Natural killer cell (primary cell): ENCODE data around the gene SLC22A4. TPM values are rescaled to one million over a fixed set of nuclear protein-coding genes. Genes with fewer than 3 reads are reported as not detected.

Experiments
- ATAC-seq, 3 donors: fragments of 150-1000 bp in 2 of 3; fragments of 200-7000 bp in 1 of 3; cut with Tn5 transposase; 1 replicate in 1 of 3; 2 replicates in 2 of 3; pipeline ENCODE4 v1.10.0; 2021; ENCODE audit warnings: mild to moderate bottlenecking in 2 of 3, moderate library complexity in 2 of 3
- DNase-seq, 2 donors: peaks; one replicate each; pipeline versions ENCODE4 v3.0.0 to v3.0.0-alpha.2; 2013 to 2021; ENCODE audit warnings: mixed read lengths in 1 of 2
- H3K27ac ChIP-seq: one replicate; pipeline ENCODE4 v1.5.1; 2013; ENCODE audit warnings: mild to moderate bottlenecking, low read length
- H3K27me3 ChIP-seq: one replicate; pipeline ENCODE4 v1.6.1; 2013; ENCODE audit warnings: low read length; ENCODE audit not compliant: control insufficient read depth, insufficient read depth
- H3K36me3 ChIP-seq: one replicate; pipeline ENCODE4 v1.6.1; 2013; ENCODE audit warnings: low read length; ENCODE audit not compliant: control insufficient read depth, insufficient read depth
- H3K4me1 ChIP-seq: one replicate; pipeline ENCODE4 v1.6.1; 2013; ENCODE audit warnings: low read length; ENCODE audit not compliant: control insufficient read depth, insufficient read depth
- H3K4me3 ChIP-seq: one replicate; pipeline ENCODE4 v1.5.1; 2013; ENCODE audit warnings: low read length
- H3K9me3 ChIP-seq: one replicate; pipeline ENCODE4 v1.6.1; 2013; ENCODE audit warnings: low read length; ENCODE audit not compliant: control insufficient read depth, insufficient read depth
- H3K27ac Mint-ChIP-seq, 2 donors: one replicate each; pipeline ENCODE4 v1.8.0; 2022; ENCODE audit warnings: mild to moderate bottlenecking in 2 of 2, mixed read lengths in 2 of 2, moderate library complexity in 1 of 2
- H3K27me3 Mint-ChIP-seq, 2 donors: one replicate each; pipeline ENCODE4 v1.8.0; 2022; ENCODE audit warnings: low read depth in 2 of 2, mixed read lengths in 2 of 2
- H3K36me3 Mint-ChIP-seq: one replicate; pipeline ENCODE4 v1.8.0; 2022; ENCODE audit warnings: mixed read lengths
- H3K4me1 Mint-ChIP-seq, 2 donors: one replicate each; pipeline ENCODE4 v1.8.0; 2022; ENCODE audit warnings: mixed read lengths in 2 of 2
- H3K4me3 Mint-ChIP-seq: one replicate; pipeline ENCODE4 v1.8.0; 2022; ENCODE audit warnings: mild to moderate bottlenecking, moderate library complexity, mixed read lengths
- H3K9me3 Mint-ChIP-seq, 2 donors: one replicate each; pipeline ENCODE4 v1.8.0; 2022; ENCODE audit warnings: mixed read lengths in 2 of 2
- WGBS: methylation state at CpG from one replicate; pipeline ENCODE4 v1.1.7; 2013; ENCODE audit warnings: missing lambda C conversion rate; ENCODE audit not compliant: insufficient coverage; 5-methylcytosine and 5-hydroxymethylcytosine counted together
- intact Hi-C: fragments of 100-400 bp; cut with micrococcal nuclease; formaldehyde crosslinking; loops from one replicate; pipeline ENCODE4 v1.14.2; 2022
- total RNA-seq, 4 donors: library from RNA; stranded (reverse); fragments of 120-200 nt in 1 of 4; gene quantifications; one replicate each; pipeline versions ENCODE4 v1.2.3 to v1.2.4, GENCODE V29; 2013 to 2022
- TF ChIP-seq, protein P1 (sequence below): fragments of 200-600 bp; IDR thresholded peaks from one replicate; pipeline ENCODE4 v1.8.0; 2022; ENCODE audit warnings: antibody characterized with exemption

Gene SLC22A4
- 1 to 10 TPM in 1 of 3 donors, under 1 TPM in 2; 0.14 to 2.3 (median 0.27) TPM for total RNA-seq
- 0.23 TPM for total RNA-seq (2013)

DNA sequence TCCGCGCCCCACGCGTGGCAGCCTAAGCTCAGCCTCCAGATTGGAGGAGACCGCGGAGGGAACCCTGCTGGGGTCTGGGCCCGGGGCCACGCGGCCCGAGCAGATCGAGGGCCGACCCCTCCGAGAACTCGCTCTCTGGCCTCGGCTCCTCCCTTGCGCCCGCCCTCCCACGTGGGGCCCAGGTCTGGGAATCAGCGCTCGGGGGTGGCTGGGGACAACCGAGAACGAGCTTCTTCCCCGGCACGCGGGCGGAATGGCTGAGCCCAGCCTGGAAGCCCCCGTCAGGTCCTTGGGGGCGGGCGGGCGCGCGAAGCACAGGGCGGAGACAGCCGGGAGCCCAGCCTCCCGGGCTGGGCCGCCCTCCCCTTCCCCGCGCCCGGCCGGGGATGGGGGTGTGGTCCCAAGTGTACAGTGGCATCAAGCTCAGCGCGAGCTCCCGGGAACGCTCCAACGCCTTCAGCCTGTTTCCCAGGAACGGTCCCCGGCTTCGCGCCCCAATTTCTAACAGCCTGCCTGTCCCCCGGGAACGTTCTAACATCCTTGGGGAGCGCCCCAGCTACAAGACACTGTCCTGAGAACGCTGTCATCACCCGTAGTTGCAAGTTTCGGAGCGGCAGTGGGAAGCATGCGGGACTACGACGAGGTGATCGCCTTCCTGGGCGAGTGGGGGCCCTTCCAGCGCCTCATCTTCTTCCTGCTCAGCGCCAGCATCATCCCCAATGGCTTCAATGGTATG lies at the start of gene SLC22A4:
Gene SLC22A4, plus strand, starts transcription at position 403 of the 736 bp plus-strand sequence. Its CDS starts 223 bp downstream, at position 626.
- peak within 1 kb of the TSS in 1 of 2 donors; percentile 70 for H3K27ac Mint-ChIP-seq
- ATAC-seq = peak; percentile 71 to 81 (median 79)
- Histone ChIP-seq H3K9me3 (no peaks in the 10 kb centered on the region), H3K4me1 (peaks cover 25% of the 10 kb centered on the region), H3K36me3 (no peaks in the 10 kb centered on the region), H3K4me3 (peak within 1 kb of the TSS; percentile 64), H3K27ac (peak within 1 kb of the TSS; percentile 52), H3K27me3 (peaks cover 13% of the 10 kb centered on the region)
- no peaks in the 10 kb centered on the region for H3K36me3 Mint-ChIP-seq
- intact Hi-C loops = no loop called here
- H3K4me1 Mint-ChIP-seq = peaks cover 11 to 27% of the 10 kb centered on the region in 2 donors
- peaks cover 48 to 60% of the 10 kb centered on the region in 2 donors for H3K27me3 Mint-ChIP-seq
- under 1% methylated on average over 63 of the region's 63 CpGs for WGBS
- DNase-seq = peak; percentile 52 to 78
- no peaks in the 10 kb centered on the region for H3K9me3 Mint-ChIP-seq
- H3K4me3 Mint-ChIP-seq = peak within 1 kb of the TSS; percentile 93
- TF ChIP-seq, protein P1, sequence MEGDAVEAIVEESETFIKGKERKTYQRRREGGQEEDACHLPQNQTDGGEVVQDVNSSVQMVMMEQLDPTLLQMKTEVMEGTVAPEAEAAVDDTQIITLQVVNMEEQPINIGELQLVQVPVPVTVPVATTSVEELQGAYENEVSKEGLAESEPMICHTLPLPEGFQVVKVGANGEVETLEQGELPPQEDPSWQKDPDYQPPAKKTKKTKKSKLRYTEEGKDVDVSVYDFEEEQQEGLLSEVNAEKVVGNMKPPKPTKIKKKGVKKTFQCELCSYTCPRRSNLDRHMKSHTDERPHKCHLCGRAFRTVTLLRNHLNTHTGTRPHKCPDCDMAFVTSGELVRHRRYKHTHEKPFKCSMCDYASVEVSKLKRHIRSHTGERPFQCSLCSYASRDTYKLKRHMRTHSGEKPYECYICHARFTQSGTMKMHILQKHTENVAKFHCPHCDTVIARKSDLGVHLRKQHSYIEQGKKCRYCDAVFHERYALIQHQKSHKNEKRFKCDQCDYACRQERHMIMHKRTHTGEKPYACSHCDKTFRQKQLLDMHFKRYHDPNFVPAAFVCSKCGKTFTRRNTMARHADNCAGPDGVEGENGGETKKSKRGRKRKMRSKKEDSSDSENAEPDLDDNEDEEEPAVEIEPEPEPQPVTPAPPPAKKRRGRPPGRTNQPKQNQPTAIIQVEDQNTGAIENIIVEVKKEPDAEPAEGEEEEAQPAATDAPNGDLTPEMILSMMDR = no peak

DNA sequence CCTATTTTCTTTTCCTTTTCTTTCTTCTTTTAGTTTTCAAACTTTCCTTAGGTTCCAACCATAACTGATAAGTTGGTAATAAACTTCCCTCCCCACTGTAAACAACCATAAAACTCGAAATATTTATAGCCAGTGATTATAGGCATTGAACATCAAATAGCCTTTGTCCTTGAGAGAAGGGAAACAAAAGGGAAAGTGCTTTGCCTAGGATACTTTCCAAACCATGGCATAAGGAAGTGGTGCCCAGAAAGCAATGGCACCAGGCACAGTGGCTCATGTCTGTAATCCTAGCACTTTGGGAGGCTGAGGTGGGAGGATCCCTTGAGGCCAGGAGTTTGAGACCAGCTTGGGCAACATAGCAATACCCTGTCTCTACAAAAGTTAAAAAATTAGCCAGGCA lies 48.6 kb upstream of the SLC22A4 start:
- peaks cover 31% of the 10 kb centered on the region for H3K36me3 Mint-ChIP-seq
- peaks cover 17% of the 10 kb centered on the region for H3K9me3 ChIP-seq
- DNase-seq (no peak), ATAC-seq (no peak)
- no peak overlapping the region for H3K27ac ChIP-seq
- H3K27ac Mint-ChIP-seq = no peak overlapping the region
- no peak overlapping the region for H3K4me3 Mint-ChIP-seq
- peaks cover 9 to 12% of the 10 kb centered on the region in 2 donors for H3K9me3 Mint-ChIP-seq
- no peaks in the 10 kb centered on the region for H3K36me3 ChIP-seq
- TF ChIP-seq, protein P1 = no peak
- H3K4me1 Mint-ChIP-seq = no peaks in the 10 kb centered on the region
- H3K4me3 ChIP-seq = no peak overlapping the region
- no peaks in the 10 kb centered on the region for H3K4me1 ChIP-seq
- intact Hi-C loops = no loop called here
- peaks cover 4% of the 10 kb centered on the region for H3K27me3 ChIP-seq
- peaks cover 7 to 34% of the 10 kb centered on the region in 2 donors for H3K27me3 Mint-ChIP-seq
- WGBS = no CpG with 5 or more reads among the region's 1 CpG

DNA sequence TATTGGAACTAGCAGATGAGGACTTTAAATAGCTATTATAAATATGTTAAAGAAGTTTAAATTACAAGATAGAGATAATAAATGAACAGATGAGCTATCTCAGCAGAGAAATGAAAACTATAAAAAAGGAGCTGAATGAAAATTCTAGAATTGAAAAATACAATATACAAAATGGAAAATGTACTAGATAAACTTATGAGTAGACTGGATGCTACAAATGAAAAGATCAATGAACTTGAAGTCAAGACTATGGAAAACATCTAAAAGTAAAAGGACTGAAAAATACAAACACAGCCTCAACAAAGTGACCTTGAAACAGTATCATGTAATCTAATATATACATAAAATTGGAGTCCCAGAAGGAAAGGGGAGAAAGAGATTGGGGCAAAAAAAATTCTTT lies 47.4 kb upstream of the SLC22A4 start:
- peaks cover 4% of the 10 kb centered on the region for H3K27me3 ChIP-seq
- no peak overlapping the region for H3K27ac ChIP-seq
- Mint-ChIP-seq H3K9me3 (peaks cover 9 to 12% of the 10 kb centered on the region in 2 donors), H3K4me3 (no peak overlapping the region), H3K27me3 (peaks cover 7 to 34% of the 10 kb centered on the region in 2 donors), H3K36me3 (peaks cover 31% of the 10 kb centered on the region), H3K27ac (no peak overlapping the region), H3K4me1 (no peaks in the 10 kb centered on the region)
- TF ChIP-seq, protein P1 = no peak
- peaks cover 17% of the 10 kb centered on the region for H3K9me3 ChIP-seq
- no peaks in the 10 kb centered on the region for H3K36me3 ChIP-seq
- H3K4me3 ChIP-seq = no peak overlapping the region
- intact Hi-C loops = no loop called here
- DNase-seq (no peak), ATAC-seq (no peak)
- no peaks in the 10 kb centered on the region for H3K4me1 ChIP-seq
